HepG2 (cell line): ENCODE results near the gene SLC7A10.

Experiments used
- CBFB ChIP-seq: sonication (generic); formaldehyde crosslinking; IDR thresholded peaks from 2 replicates; pipeline ENCODE4 v1.4.0; 2020; ENCODE audit warnings: missing genetic modification reagents
- CTCF ChIP-seq: sonication (generic); formaldehyde crosslinking; IDR thresholded peaks from 2 replicates; pipeline ENCODE4 v1.5.0; 2020; ENCODE audit warnings: mild to moderate bottlenecking, missing genetic modification reagents, moderate library complexity
- EP300 ChIP-seq, 3 experiments: sonication (generic) in 1 of 3; formaldehyde crosslinking in 1 of 3; IDR thresholded peaks; 2 replicates each; pipeline versions ENCODE4 v1.5.1 to v1.6.1; 2011 to 2020; ENCODE audit warnings: low read depth in 2 of 3, low read length in 2 of 3, borderline replicate concordance in 1 of 3, improper control_type of control experiment in 1 of 3, mild to moderate bottlenecking in 1 of 3, missing genetic modification reagents in 1 of 3, moderate library complexity in 1 of 3
- GPN1 ChIP-seq: sonication (generic); formaldehyde crosslinking; IDR thresholded peaks from 2 replicates; pipeline ENCODE4 v1.5.1; 2020; ENCODE audit warnings: missing genetic modification reagents, borderline replicate concordance
- HOXA7 ChIP-seq: sonication (generic); formaldehyde crosslinking; IDR thresholded peaks from 2 replicates; pipeline ENCODE4 v1.8.1; 2022; ENCODE audit warnings: mild to moderate bottlenecking, missing genetic modification reagents, moderate library complexity
- IRF1 ChIP-seq: sonication (generic); formaldehyde crosslinking; IDR thresholded peaks from 2 replicates; pipeline ENCODE4 v1.4.0; 2020; ENCODE audit warnings: low read depth, mild to moderate bottlenecking, missing genetic modification reagents
- MXI1 ChIP-seq: IDR thresholded peaks from 3 replicates; pipeline ENCODE4 v1.6.1; 2012; ENCODE audit warnings: low read depth, low read length, inconsistent platforms, borderline replicate concordance
- YY1 ChIP-seq: IDR thresholded peaks from 2 replicates; pipeline ENCODE4 v1.6.1; 2011; ENCODE audit warnings: low read length, low read depth, moderate library complexity, mild to moderate bottlenecking; ENCODE audit not compliant: insufficient read depth, insufficient replicate concordance
- ZBTB10 ChIP-seq: sonication (generic); formaldehyde crosslinking; IDR thresholded peaks from 2 replicates; pipeline ENCODE4 v1.4.0; 2020; ENCODE audit warnings: missing genetic modification reagents, borderline replicate concordance

- TF ChIP-seq GPN1 (CRISPR knock-in tag) (no peak), MXI1 (no peak), CTCF (no peak), ZBTB10 (CRISPR knock-in tag) (no peak), IRF1 (CRISPR knock-in tag) (no peak), YY1 (no peak), EP300 (IDR thresholded peaks at IDR 0.05; ENCODE audit: low read depth in 2 of 2, low read length in 2 of 2) (no peak), EP300 (CRISPR knock-in tag; IDR thresholded peaks at IDR 0.05; ENCODE audit: borderline replicate concordance) (no peak), CBFB (CRISPR knock-in tag) (no peak), HOXA7 (CRISPR knock-in tag) (no peak)
Measured at GRCh38 chr19:33236696-33237390, 11.2 kb upstream of the SLC7A10 start.
